ENCODE measurements around the gene NANOGP8.

Gene NANOGP8

DNA sequence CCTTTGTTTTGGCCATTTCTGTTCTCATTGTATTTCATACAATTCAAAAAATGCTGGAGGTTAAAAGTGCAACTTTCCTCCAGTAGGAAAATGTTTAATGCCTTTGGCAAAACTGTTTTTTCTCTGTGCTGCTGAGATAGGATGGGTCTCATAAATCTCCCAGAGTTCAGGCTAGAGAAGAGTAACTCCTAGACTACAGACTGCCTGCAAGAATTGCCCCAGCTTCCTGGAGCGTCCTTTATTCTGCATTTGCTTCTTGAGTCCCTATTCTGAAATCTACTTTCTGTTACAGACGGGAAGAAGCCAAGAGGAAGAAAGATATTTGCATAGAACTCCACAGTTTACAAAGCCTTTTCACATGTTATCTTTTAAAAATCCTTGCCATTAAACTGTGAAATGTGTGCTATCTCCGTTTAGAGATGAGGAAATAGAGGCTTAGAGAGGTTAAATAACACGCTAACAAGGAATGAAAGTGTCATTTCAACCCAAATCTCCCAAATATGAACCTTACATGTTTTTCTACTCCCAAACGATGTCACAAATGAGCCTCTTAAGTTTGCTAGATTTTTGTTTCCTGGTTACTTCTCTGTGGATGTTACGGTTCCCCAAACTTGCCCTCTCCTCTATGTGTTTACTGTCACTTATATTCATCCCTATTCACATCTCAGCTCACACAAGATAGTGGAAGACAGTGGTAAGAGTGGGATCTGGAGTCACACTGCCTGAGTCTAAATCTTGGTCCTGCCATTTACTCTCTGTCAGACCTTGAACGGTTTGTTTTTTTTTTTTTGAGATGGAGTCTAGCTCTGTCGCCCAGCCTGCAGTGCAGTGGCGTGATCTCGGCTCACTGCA is 17.4 kb downstream of the NANOGP8 start:
- no peak for FAIRE-seq
- no peak for DNase-seq (ENCODE audit: insufficient read length, low spot score)
- TF ChIP-seq, protein P1, sequence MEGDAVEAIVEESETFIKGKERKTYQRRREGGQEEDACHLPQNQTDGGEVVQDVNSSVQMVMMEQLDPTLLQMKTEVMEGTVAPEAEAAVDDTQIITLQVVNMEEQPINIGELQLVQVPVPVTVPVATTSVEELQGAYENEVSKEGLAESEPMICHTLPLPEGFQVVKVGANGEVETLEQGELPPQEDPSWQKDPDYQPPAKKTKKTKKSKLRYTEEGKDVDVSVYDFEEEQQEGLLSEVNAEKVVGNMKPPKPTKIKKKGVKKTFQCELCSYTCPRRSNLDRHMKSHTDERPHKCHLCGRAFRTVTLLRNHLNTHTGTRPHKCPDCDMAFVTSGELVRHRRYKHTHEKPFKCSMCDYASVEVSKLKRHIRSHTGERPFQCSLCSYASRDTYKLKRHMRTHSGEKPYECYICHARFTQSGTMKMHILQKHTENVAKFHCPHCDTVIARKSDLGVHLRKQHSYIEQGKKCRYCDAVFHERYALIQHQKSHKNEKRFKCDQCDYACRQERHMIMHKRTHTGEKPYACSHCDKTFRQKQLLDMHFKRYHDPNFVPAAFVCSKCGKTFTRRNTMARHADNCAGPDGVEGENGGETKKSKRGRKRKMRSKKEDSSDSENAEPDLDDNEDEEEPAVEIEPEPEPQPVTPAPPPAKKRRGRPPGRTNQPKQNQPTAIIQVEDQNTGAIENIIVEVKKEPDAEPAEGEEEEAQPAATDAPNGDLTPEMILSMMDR (IDR thresholded peaks at IDR 0.05; ENCODE audit: insufficient read depth, missing control alignments) = no peak

DNA sequence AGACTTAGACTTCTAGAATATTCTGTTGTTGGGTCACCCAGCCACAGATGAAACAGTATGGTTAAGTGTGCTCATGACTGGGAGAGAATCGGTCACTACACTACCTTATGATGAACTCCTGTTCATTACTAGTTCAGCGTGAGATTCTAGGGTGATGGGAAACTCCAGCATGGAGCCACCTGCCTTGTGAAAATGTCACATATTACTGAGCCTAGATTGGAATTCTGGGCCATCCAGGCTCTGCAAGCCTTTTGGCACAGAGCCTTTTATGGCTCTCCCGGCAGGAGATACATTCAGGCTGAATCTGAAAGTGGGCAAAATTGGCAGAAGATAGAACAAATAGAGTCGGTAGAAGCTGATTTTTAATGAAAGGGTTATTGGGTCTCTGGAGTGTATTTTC is 19.0 kb downstream of the NANOGP8 start:
- FAIRE-seq (no peak), DNase-seq (ENCODE audit: insufficient read length, low spot score) (no peak)
- TF ChIP-seq, protein P1 (IDR thresholded peaks at IDR 0.05; ENCODE audit: insufficient read depth, missing control alignments) = no peak

DNA sequence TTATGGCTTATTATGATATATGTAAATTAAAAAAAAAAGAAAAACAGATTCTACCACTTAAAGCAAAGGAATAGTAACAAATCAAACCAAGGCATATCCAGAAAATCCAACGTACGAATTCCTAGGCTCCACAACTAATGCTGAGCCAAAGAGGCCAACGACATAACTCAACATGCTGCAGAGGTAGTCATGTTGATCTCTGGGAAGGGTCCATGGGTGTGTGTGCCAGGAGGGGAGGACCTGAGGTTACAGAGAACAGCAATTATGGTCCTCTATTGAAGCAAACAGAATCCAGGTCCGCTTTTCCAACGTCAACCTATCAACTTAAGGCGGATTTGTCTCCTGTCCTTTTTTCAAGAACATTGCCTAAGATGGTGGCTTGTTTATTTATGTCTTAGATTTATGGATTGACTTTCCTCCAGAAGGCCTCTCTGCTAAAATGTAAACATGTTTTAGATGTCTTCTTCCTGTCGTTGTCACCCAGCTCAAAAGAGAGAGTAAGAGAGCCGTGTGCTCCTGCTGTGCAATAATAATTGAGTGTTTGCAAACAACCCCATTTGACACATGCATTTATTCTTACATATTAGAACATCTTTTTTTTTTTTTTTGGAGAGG is 20.4 kb downstream of the NANOGP8 start:
- FAIRE-seq (no peak), DNase-seq (ENCODE audit: insufficient read length, low spot score) (no peak)
- TF ChIP-seq, protein P1 (IDR thresholded peaks at IDR 0.05; ENCODE audit: insufficient read depth, missing control alignments) = no peak

DNA sequence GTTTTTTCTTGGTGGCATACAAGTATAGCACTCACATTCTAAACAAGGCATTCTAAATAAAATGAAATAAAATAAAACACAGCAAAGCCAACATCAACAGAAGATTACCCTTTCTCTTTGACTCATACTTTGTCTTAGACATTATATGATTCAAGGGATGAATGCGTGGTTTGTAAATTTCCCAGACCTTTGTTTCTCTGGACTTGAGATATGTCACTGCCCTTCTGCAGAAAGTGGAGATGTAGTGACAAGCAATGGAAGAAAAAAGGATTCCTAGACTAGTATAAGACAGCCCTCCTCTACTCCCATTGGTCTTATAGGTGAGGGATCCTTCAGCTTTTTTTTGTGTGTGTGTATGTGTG is 22.4 kb downstream of the NANOGP8 start:
- no peak for FAIRE-seq
- no peak for DNase-seq (ENCODE audit: insufficient read length, low spot score)
- TF ChIP-seq, protein P1 (IDR thresholded peaks at IDR 0.05; ENCODE audit: insufficient read depth, missing control alignments) = no peak

DNA sequence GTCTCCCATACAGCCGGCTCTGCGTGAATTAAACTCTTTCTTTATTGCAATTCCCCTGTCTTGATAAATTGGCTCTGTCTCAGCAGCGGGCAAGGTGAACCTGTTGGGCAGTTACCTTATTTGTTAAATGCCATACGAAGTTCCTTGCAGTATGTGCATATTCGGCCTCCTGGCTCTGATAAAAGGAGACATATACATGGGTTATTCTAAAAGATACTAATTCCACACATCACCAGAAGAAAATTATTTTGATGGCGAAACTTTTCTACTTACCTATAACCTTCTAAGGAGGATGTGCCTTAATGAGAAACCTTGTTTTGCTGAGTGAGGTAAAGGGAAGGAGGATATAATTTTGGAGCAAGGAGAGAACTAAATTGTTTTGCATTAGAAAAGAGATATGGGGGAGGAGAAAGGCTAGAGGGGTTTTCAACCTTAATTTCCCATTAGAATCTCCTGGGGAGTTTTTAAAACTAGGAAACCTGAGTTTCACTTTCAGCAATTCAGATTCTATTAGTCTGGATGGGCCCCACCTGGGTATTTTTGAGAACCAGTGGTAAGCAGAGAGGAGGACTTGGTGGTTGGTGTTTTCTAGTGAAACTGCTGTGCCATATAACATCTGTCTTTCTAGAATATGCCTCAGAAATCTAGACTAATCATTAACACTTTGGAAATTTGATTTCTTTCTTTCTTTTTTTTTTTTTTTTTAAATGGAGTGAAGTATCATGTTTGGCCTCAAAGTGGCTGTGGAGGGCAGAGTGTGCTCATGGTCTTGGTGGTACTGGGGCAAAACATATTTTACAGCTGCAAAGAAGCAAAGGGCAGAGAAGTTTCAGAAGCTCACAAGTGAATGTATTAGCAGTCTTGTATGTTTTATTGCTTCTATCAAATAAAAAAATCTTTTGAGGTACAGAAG is 23.0 kb downstream of the NANOGP8 start:
- no peak for FAIRE-seq
- DNase-seq (ENCODE audit: insufficient read length, low spot score) = no peak
- TF ChIP-seq, protein P1 (IDR thresholded peaks at IDR 0.05; ENCODE audit: insufficient read depth, missing control alignments) = no peak

DNA sequence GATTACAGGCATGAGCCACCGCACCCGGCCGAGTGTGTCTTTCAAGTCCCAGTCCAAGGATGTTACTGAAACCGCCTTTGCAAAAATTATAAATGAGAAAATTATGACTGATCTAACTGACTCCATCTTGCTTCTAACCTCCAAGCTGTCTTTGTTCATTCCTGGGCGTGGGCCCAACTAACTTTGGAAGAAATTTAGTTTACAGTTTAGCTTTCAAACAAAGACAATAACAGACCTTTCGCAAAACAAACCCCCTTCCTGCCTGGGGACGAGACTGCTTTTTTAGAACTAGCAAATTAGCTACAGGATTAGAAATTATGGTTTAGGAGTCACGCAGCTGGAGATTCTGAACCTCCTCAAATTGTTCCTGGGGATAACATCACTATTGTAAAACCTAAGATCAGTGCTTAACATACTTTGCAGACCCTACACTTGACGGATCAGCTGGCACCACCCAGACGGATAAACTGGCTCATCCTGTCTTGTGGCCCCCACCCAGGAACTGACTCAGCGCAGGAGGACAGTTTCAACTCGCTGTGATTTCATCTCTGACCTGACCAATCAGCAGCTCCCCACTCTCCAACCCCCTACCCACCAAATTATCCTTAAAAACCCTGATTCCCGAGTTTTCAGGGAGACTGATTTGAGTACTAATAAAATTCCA is 23.8 kb downstream of the NANOGP8 start:
- DNase-seq (ENCODE audit: insufficient read length, low spot score) = no peak
- FAIRE-seq = no peak
- TF ChIP-seq, protein P1 (IDR thresholded peaks at IDR 0.05; ENCODE audit: insufficient read depth, missing control alignments) = no peak

Data from D721Med (cell line).